ENCODE measurements around the gene CDH12.

DNA sequence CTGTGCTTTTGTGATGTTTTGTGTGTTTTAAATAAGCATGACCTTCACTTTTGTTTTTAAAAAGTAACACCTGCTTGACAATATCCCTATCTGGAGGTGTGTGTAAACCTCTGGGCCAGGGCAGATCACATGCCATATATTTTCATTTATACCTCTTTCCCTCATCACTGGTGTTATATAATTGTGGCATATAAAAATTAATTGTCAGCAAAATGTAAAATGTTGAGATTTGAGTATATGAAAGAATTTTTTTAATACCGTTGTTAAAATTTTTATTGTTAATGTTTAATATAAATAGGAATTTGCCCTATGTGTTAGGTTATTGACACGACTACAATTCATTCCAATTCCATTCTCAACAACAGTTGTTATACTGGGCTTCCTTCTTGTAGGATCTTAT lies 6.5 kb downstream of the CDH12 start:
- TF ChIP-seq, protein P1, sequence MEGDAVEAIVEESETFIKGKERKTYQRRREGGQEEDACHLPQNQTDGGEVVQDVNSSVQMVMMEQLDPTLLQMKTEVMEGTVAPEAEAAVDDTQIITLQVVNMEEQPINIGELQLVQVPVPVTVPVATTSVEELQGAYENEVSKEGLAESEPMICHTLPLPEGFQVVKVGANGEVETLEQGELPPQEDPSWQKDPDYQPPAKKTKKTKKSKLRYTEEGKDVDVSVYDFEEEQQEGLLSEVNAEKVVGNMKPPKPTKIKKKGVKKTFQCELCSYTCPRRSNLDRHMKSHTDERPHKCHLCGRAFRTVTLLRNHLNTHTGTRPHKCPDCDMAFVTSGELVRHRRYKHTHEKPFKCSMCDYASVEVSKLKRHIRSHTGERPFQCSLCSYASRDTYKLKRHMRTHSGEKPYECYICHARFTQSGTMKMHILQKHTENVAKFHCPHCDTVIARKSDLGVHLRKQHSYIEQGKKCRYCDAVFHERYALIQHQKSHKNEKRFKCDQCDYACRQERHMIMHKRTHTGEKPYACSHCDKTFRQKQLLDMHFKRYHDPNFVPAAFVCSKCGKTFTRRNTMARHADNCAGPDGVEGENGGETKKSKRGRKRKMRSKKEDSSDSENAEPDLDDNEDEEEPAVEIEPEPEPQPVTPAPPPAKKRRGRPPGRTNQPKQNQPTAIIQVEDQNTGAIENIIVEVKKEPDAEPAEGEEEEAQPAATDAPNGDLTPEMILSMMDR (IDR thresholded peaks at IDR 0.05): no peak
- TF ChIP-seq POLR2A (IDR thresholded peaks at IDR 0.05) (no peak), EP300 (IDR thresholded peaks at IDR 0.05) (no peak), POLR2AphosphoS5 (IDR thresholded peaks at IDR 0.05) (no peak)
